SK-N-SH (cell line): ENCODE results near the gene IGFBP3. TPM values are rescaled to one million over a fixed set of nuclear protein-coding genes. Genes with fewer than 3 reads are reported as not detected.

Experiments used
- CTCF ChIA-PET: fragments of 300-600, 350-600 bp; formaldehyde crosslinking; extraction: SDS; loops from one replicate; lab custom pipeline; 2021; lab: Yijun Ruan, JAX
- POLR2A ChIA-PET: fragments of 350-600 bp; sonication (Branson Sonifier 250); formaldehyde crosslinking; extraction: SDS; loops from one replicate; lab custom pipeline; 2020; ENCODE audit warnings: antibody characterized with exemption, inconsistent platforms; lab: Yijun Ruan, JAX
- DNase-seq: peaks from one replicate; pipeline ENCODE4 v3.0.0; 2012
- H2AFZ ChIP-seq: fragments of 200-600 bp; sonication (generic); 2 replicates; pipeline ENCODE4 v1.8.1; 2016; ENCODE audit warnings: antibody characterized with exemption, mild to moderate bottlenecking, low read depth
- H3F3A ChIP-seq: fragments of 200-600 bp; sonication (generic); replicated peaks from 2 replicates; pipeline ENCODE3; 2016; ENCODE audit warnings: antibody characterized with exemption, mild to moderate bottlenecking; ENCODE audit not compliant: insufficient read depth
- H3K27ac ChIP-seq, 2 experiments: fragments of 200-500 bp in 1 of 2; fragments of 200-600 bp in 1 of 2; sonication (Bioruptor generic) in 1 of 2; sonication (generic), shearing (Covaris generic) in 1 of 2; 2 replicates each; pipeline versions ENCODE4 v1.5.1 to v1.6.1; 2014 to 2016; ENCODE audit warnings: low read depth in 2 of 2, inconsistent platforms in 1 of 2, low read length in 1 of 2, mild to moderate bottlenecking in 1 of 2, mixed read lengths in 1 of 2
- H3K27me3 ChIP-seq: fragments of 200-600 bp; sonication (generic), shearing (Covaris generic); 2 replicates; pipeline ENCODE4 v1.6.1; 2016; ENCODE audit warnings: mixed run types; ENCODE audit not compliant: insufficient read depth
- H3K36me3 ChIP-seq, 2 experiments: fragments of 200-500 bp in 1 of 2; fragments of 200-600 bp in 1 of 2; sonication (Bioruptor generic) in 1 of 2; sonication (generic) in 1 of 2; replicated peaks in 1 of 2; 2 replicates each; pipeline versions ENCODE3 to v1.5.1; 2014 to 2016; ENCODE audit warnings: low read length in 1 of 2, mild to moderate bottlenecking in 1 of 2; ENCODE audit not compliant: insufficient read depth in 2 of 2, control insufficient read depth in 1 of 2
- H3K4me1 ChIP-seq, 2 experiments: fragments of 200-500 bp in 1 of 2; fragments of 200-600 bp in 1 of 2; sonication (Bioruptor generic) in 1 of 2; sonication (generic), shearing (Covaris generic) in 1 of 2; 2 replicates each; pipeline versions ENCODE4 v1.5.1 to v1.6.1; 2014 to 2016; ENCODE audit warnings: low read depth in 1 of 2, low read length in 1 of 2, mixed run types in 1 of 2; ENCODE audit not compliant: insufficient read depth in 2 of 2, control insufficient read depth in 1 of 2
- H3K4me2 ChIP-seq: fragments of 200-600 bp; sonication (generic), shearing (Covaris generic); 2 replicates; pipeline ENCODE4 v1.6.1; 2017; ENCODE audit warnings: mixed run types
- H3K4me3 ChIP-seq, 2 experiments: fragments of 200-500 bp in 1 of 2; fragments of 200-600 bp in 1 of 2; sonication (Bioruptor generic) in 1 of 2; sonication (generic), shearing (Covaris generic) in 1 of 2; 2 replicates each; pipeline versions ENCODE4 v1.5.1 to v1.8.1; 2014 to 2016; ENCODE audit warnings: low read depth in 2 of 2, inconsistent platforms in 1 of 2, low read length in 1 of 2, mild to moderate bottlenecking in 1 of 2, mixed read lengths in 1 of 2, moderate library complexity in 1 of 2
- H3K79me2 ChIP-seq: fragments of 200-600 bp; sonication (generic); 2 replicates; pipeline ENCODE4 v1.8.1; 2017; ENCODE audit warnings: mild to moderate bottlenecking; ENCODE audit not compliant: insufficient read depth
- H3K9ac ChIP-seq: fragments of 200-600 bp; sonication (generic); 2 replicates; pipeline ENCODE4 v1.6.1; 2017; ENCODE audit warnings: mixed run types
- H3K9me2 ChIP-seq: fragments of 200-600 bp; sonication (generic); 2 replicates; pipeline ENCODE4 v1.6.1; 2017; ENCODE audit warnings: mixed run types
- H3K9me3 ChIP-seq: fragments of 200-600 bp; sonication (generic); 2 replicates; pipeline ENCODE4 v1.6.1; 2017; ENCODE audit warnings: mixed run types, mild to moderate bottlenecking, moderate library complexity
- H4K20me1 ChIP-seq: fragments of 200-600 bp; sonication (generic); 2 replicates; pipeline ENCODE4 v1.6.1; 2017; ENCODE audit warnings: mild to moderate bottlenecking, mixed run types; ENCODE audit not compliant: insufficient read depth
- CTCF ChIP-seq: fragments of 200-600 bp; sonication (generic); IDR thresholded peaks from 2 replicates; pipeline ENCODE4 v1.6.1; 2017; ENCODE audit warnings: antibody characterized with exemption, mild to moderate bottlenecking, moderate library complexity
- GABPA ChIP-seq: IDR thresholded peaks from 2 replicates; pipeline ENCODE4 v1.4.0; 2012; ENCODE audit warnings: low read depth, mild to moderate bottlenecking
- PBX3 ChIP-seq: IDR thresholded peaks from 2 replicates; pipeline ENCODE4; 2012
- POLR2AphosphoS5 ChIP-seq: IDR thresholded peaks from 2 replicates; pipeline ENCODE4 v1.6.1; 2012; ENCODE audit warnings: low read depth, low read length
- RCOR1 ChIP-seq: fragments of 150-350 bp; IDR thresholded peaks from 2 replicates; pipeline ENCODE4 v1.6.1; 2017; ENCODE audit warnings: antibody characterized with exemption, low read length
- RFX5 ChIP-seq: IDR thresholded peaks from 2 replicates; pipeline ENCODE4 v1.6.1; 2012; ENCODE audit warnings: mild to moderate bottlenecking, improper control_type of control experiment, low read length
- SMC3 ChIP-seq: IDR thresholded peaks from 2 replicates; pipeline ENCODE4 v1.6.1; 2012; ENCODE audit warnings: low read depth, low read length, improper control_type of control experiment
- USF1 ChIP-seq: IDR thresholded peaks from 2 replicates; pipeline ENCODE4 v1.4.0; 2012; ENCODE audit warnings: low read depth, borderline replicate concordance
- USF2 ChIP-seq: fragments of 150-350 bp; IDR thresholded peaks from 2 replicates; pipeline ENCODE4 v1.6.1; 2017; ENCODE audit warnings: antibody characterized with exemption, low read length, low read depth, borderline replicate concordance
- YY1 ChIP-seq: IDR thresholded peaks from 2 replicates; pipeline ENCODE4 v1.4.0; 2012; ENCODE audit warnings: low read depth, mild to moderate bottlenecking
- ZBTB33 ChIP-seq: IDR thresholded peaks from 2 replicates; pipeline ENCODE4 v1.4.0; 2012; ENCODE audit warnings: low read depth, borderline replicate concordance
- WGBS: methylation state at CpG from one replicate; pipeline ENCODE4 v1.1.6; 2017; ENCODE audit warnings: low lambda C conversion rate; 5-methylcytosine and 5-hydroxymethylcytosine counted together
- polyA plus RNA-seq, 3 experiments: library from polyadenylated mRNA; depleted of rRNA; stranded (reverse); fragments of >200 nt; gene quantifications; 2 replicates each; pipeline ENCODE4 v1.2.3, GENCODE V29; 2012

The IGFBP3 gene
- polyA plus RNA-seq, 1 of the 3 experiments (the other 2 are of a cell fraction) = 51.2 TPM

GRCh38 chr7:45911311-45911710, 9.8 kb downstream of the IGFBP3 start:
- no peak for DNase-seq
- POLR2A ChIA-PET = no interaction called here
- Histone ChIP-seq H3F3A (peaks cover 23% of the 10 kb centered on the region), H3K27me3 (no peaks in the 10 kb centered on the region), H3K27ac (no peak overlapping the region), H2AFZ (no peak overlapping the region), H3K9me3 (no peaks in the 10 kb centered on the region)
- CTCF ChIA-PET = interaction anchor here (3.5 kb wide), 1 partner anchor 11 kb away, joined by 29 read pairs; the partner anchor contains the start of gene IGFBP3
- TF ChIP-seq USF2 (no peak), POLR2AphosphoS5 (no peak), YY1 (no peak), RCOR1 (no peak)
- TF ChIP-seq, all 33 proteins: peak for 0
- H3K4me1 ChIP-seq = no peaks in the 10 kb centered on the region
- peaks cover 8 to 38% of the 10 kb centered on the region in 2 experiments for H3K36me3 ChIP-seq
- no peaks in the 10 kb centered on the region; the same call in 1 of the 2 replicates for H4K20me1 ChIP-seq
- H3K9me2 ChIP-seq = no peaks in the 10 kb centered on the region
- H3K9ac ChIP-seq = no peak overlapping the region
- H3K79me2 ChIP-seq = no peaks in the 10 kb centered on the region
- 74% methylated on average over 9 of the region's 9 CpGs for WGBS
- H3K4me3 ChIP-seq = no peak overlapping the region
- H3K4me2 ChIP-seq = no peak overlapping the region

GRCh38 chr7:45910855-45911254, 10.2 kb downstream of the IGFBP3 start:
- no peak overlapping the region for H3K4me2 ChIP-seq
- H3K4me3 ChIP-seq = no peak overlapping the region

More at GRCh38 chr7:45910855-45911254, 10.2 kb downstream of the IGFBP3 start:
- Histone ChIP-seq H3K36me3 (peaks cover 8 to 33% of the 10 kb centered on the region in 2 experiments), H3K27me3 (no peaks in the 10 kb centered on the region), H4K20me1 (no peaks in the 10 kb centered on the region; the same call in 1 of the 2 replicates), H3K27ac (no peak overlapping the region), H2AFZ (no peak overlapping the region), H3K9me2 (no peaks in the 10 kb centered on the region), H3K79me2 (no peaks in the 10 kb centered on the region), H3F3A (peaks cover 23% of the 10 kb centered on the region), H3K4me1 (no peaks in the 10 kb centered on the region), H3K9me3 (no peaks in the 10 kb centered on the region), H3K9ac (no peak overlapping the region)
- 54% methylated on average over 3 of the region's 3 CpGs for WGBS
- DNase-seq = no peak
- ChIA-PET CTCF (interaction anchor here (3.5 kb wide), 1 partner anchor 12 kb away, joined by 29 read pairs; the partner anchor contains the start of gene IGFBP3), POLR2A (no interaction called here)
- TF ChIP-seq PBX3 = no peak
- TF ChIP-seq SMC3 = no peak
- no peak for TF ChIP-seq CTCF
- no peak for TF ChIP-seq POLR2AphosphoS5
- TF ChIP-seq USF2 = no peak
- TF ChIP-seq YY1 = no peak
- no peak for TF ChIP-seq ZBTB33
- TF ChIP-seq RFX5 = no peak
- no peak for TF ChIP-seq USF1
- no peak for TF ChIP-seq GABPA
